Ascending aorta (tissue), 2 donors: ENCODE results near the gene MAP2K7. TPM values are rescaled to one million over a fixed set of nuclear protein-coding genes. Genes with fewer than 3 reads are reported as not detected.

Source experiments
- DNase-seq, 2 donors: peaks; one replicate each; pipeline ENCODE4 v3.0.0-alpha.2; 2019; ENCODE audit warnings: low spot score in 2 of 2
- H3K27ac ChIP-seq, 2 donors: fragments of 200-600 bp; sonication (generic); one replicate each; pipeline ENCODE4 v1.5.1; 2016 to 2017; ENCODE audit warnings: mild to moderate bottlenecking in 1 of 2
- H3K27me3 ChIP-seq: fragments of 200-600 bp; sonication (generic); one replicate; pipeline ENCODE4 v1.5.1; 2017
- H3K36me3 ChIP-seq, 2 donors: fragments of 200-600 bp; sonication (generic); one replicate each; pipeline ENCODE4 v1.5.1; 2016
- H3K4me1 ChIP-seq, 2 donors: fragments of 200-600 bp; sonication (generic); one replicate each; pipeline ENCODE4 v1.5.1; 2016 to 2017; ENCODE audit warnings: mild to moderate bottlenecking in 1 of 2
- H3K4me3 ChIP-seq, 2 donors: fragments of 200-600 bp; sonication (generic); one replicate each; pipeline ENCODE4 v1.5.1; 2016 to 2017; ENCODE audit warnings: mild to moderate bottlenecking in 1 of 2
- H3K9me3 ChIP-seq, 2 donors: fragments of 200-600 bp; sonication (generic); one replicate each; pipeline ENCODE4 v1.5.1; 2016
- intact Hi-C: fragments of 100-400 bp; cut with DNase I; formaldehyde crosslinking; loops from one replicate; pipeline ENCODE4 v1.15.1; 2023
- total RNA-seq: library from RNA; depleted of rRNA; stranded (reverse); fragments of >200 nt; gene quantifications from one replicate; pipeline ENCODE4 v1.1.0, GENCODE V29; 2016
- TF ChIP-seq, protein P1 (sequence below), 3 experiments: fragments of 200-600 bp in 2 of 3; fragments of 450-650 bp in 1 of 3; sonication (generic) in 2 of 3; IDR thresholded peaks; one replicate each; pipeline ENCODE4 v1.5.1; 2016 to 2019; ENCODE audit warnings: antibody characterized with exemption in 3 of 3, mild to moderate bottlenecking in 1 of 3, moderate library complexity in 1 of 3

MAP2K7 gene
- total RNA-seq, 1 donor from 2014 or later = 37.3 TPM

DNA sequence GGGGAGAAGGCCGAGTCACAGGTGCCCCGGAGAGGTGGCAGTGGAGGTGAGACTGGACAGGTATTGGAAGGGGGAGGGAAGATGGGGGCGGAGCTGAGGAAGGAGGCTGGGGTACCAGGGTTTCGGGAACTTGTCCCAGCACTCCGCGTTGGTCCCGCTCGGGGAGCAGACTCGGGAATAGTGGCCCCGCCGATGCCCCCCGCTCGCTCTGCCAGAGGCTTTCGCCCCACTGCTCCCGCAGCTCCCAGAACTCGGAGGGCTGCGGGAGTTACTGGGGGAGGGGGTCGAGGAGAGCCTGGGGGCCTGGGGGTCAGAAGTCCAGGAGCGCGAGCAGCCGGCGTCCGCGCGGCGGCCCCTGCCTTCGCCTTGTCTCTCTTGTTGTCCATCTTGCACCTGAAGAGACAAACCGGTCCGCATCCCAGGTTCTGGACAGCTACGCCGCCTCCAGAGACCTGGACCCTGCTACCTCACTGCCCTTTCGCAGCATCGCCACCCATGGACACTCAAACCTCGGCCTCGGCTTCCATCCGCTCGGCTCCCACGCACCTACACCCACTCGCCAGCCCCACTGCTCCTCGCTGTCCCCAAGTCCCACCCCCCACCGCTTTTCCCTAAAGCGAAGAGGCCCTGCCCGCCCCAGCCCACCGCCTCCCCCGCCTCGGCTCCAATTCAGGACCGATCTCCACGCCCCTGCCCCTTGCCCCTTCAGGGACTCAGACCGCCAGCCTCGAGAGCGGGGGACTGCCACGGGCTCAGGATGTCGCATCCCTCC, 30.2 kb upstream of the MAP2K7 start:
- Histone ChIP-seq H3K9me3 (no peaks in the 10 kb centered on the region), H3K4me3 (peak overlapping the region; percentile 18 to 30), H3K4me1 (peaks cover 13 to 17% of the 10 kb centered on the region in 2 donors), H3K27ac (no peak overlapping the region), H3K36me3 (no peaks in the 10 kb centered on the region), H3K27me3 (peaks cover 18% of the 10 kb centered on the region)
- intact Hi-C loops = no loop called here
- no peak for DNase-seq
- TF ChIP-seq, protein P1, sequence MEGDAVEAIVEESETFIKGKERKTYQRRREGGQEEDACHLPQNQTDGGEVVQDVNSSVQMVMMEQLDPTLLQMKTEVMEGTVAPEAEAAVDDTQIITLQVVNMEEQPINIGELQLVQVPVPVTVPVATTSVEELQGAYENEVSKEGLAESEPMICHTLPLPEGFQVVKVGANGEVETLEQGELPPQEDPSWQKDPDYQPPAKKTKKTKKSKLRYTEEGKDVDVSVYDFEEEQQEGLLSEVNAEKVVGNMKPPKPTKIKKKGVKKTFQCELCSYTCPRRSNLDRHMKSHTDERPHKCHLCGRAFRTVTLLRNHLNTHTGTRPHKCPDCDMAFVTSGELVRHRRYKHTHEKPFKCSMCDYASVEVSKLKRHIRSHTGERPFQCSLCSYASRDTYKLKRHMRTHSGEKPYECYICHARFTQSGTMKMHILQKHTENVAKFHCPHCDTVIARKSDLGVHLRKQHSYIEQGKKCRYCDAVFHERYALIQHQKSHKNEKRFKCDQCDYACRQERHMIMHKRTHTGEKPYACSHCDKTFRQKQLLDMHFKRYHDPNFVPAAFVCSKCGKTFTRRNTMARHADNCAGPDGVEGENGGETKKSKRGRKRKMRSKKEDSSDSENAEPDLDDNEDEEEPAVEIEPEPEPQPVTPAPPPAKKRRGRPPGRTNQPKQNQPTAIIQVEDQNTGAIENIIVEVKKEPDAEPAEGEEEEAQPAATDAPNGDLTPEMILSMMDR (IDR thresholded peaks at IDR 0.05) = no peak

GRCh38 chr19:7874076-7874896, 29.4 kb upstream of the MAP2K7 start, which contains the start of gene PRR36:
Gene PRR36 (minus strand): TSS chr19:7874390. CDS start chr19:7873689, 701 bp downstream.
- TF ChIP-seq, protein P1 (IDR thresholded peaks at IDR 0.05) = no peak
- H3K4me1 ChIP-seq = peaks cover 5 to 11% of the 10 kb centered on the region in 2 donors
- no peak for DNase-seq
- H3K27me3 ChIP-seq = peaks cover 16% of the 10 kb centered on the region
- no peaks in the 10 kb centered on the region for H3K9me3 ChIP-seq
- no peaks in the 10 kb centered on the region for H3K36me3 ChIP-seq
- intact Hi-C loops = no loop called here
- H3K4me3 ChIP-seq = peak within 1 kb of the TSS; percentile 18 to 30
- no peak within 1 kb of the TSS for H3K27ac ChIP-seq

- no peak overlapping the region for H3K4me3 ChIP-seq
- TF ChIP-seq, protein P1 (IDR thresholded peaks at IDR 0.05) = no peak
- H3K27me3 ChIP-seq = peaks cover 16% of the 10 kb centered on the region
- H3K27ac ChIP-seq = no peak overlapping the region
- no peaks in the 10 kb centered on the region for H3K9me3 ChIP-seq
- intact Hi-C loops = no loop called here
- H3K36me3 ChIP-seq = no peaks in the 10 kb centered on the region
- H3K4me1 ChIP-seq = peaks cover 0 to 5% of the 10 kb centered on the region in 2 donors
- no peak for DNase-seq
These were observed 28.8 kb upstream of the MAP2K7 start for GRCh38 chr19:7874897-7875273.

GRCh38 chr19:7877249-7877836, 26.3 kb upstream of the MAP2K7 start:
- intact Hi-C loops = no loop called here
- H3K27me3 ChIP-seq = peaks cover 16% of the 10 kb centered on the region
- no peaks in the 10 kb centered on the region for H3K36me3 ChIP-seq
- no peak overlapping the region for H3K27ac ChIP-seq
- no peak for DNase-seq
- H3K4me3 ChIP-seq = no peak overlapping the region
- TF ChIP-seq, protein P1 (IDR thresholded peaks at IDR 0.05) = no peak
- H3K9me3 ChIP-seq = no peaks in the 10 kb centered on the region
- peaks cover 0 to 5% of the 10 kb centered on the region in 2 donors for H3K4me1 ChIP-seq

DNA sequence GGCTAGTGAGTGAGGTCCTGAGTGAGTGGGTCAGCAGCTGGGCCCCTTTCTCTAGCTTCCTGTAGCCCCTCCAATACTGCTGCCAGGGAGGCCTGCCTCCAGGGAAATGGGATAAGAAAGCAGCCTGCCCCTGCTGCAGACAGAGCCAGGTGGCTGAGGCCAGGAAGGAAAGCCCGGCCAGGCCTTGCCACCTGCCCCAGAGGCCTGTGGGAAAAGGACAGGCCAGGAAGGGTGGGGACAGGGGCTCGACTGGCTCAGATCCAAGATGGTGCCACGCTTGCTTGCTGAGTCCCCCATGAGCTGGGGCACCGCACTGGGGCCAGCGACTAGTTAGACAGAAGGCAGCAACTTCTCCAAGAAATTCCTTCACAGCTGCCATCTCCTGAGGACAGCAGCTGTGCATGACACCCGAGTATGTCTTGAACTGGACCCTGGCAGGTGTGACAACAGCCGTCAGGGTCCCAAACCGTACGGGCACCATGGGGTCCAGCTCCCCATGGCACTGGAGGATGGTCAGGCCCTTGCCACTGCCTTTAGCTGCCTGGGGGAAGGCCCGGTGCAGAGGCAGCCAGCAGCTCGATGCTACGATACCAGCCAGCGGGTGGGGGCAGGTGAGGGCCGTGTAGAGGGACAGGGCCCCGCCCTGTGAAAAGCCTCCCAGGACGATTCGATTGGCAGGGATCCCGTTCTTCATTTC, 24.4 kb upstream of the MAP2K7 start:
- DNase-seq = no peak
- Histone ChIP-seq H3K27me3 (peaks cover 5% of the 10 kb centered on the region), H3K9me3 (no peaks in the 10 kb centered on the region), H3K4me1 (no peaks in the 10 kb centered on the region), H3K36me3 (no peaks in the 10 kb centered on the region), H3K27ac (no peak overlapping the region), H3K4me3 (no peak overlapping the region)
- TF ChIP-seq, protein P1 (IDR thresholded peaks at IDR 0.05) = no peak
- intact Hi-C loops = no loop called here
